HG03039 (cell line): Measurements from ENCODE around the gene LY6G6C.
A peak's percentile ranks its signal among the peaks of the same experiment; 100 is the strongest.
"Not testable (repeated sequence)": the region's sequence is repeated elsewhere in the genome, so short reads cannot be mapped to it uniquely, and the experiment has no call there.

Experiments used
- ATAC-seq: cut with Tn5 transposase; IDR thresholded peaks from one replicate; pipeline ENCODE4 v1.9.1; 2021; ENCODE audit warnings: mild to moderate bottlenecking, moderate library complexity; ENCODE audit not compliant: unreplicated experiment

The LY6G6C gene

GRCh38 chr6:31709157-31709556, 12.4 kb downstream of the LY6G6C start:
- ATAC-seq: not testable (repeated sequence)

- no peak for ATAC-seq
These were observed 13.3 kb downstream of the LY6G6C start for GRCh38 chr6:31708224-31708623.

GRCh38 chr6:31707701-31708100, 13.8 kb downstream of the LY6G6C start:
- ATAC-seq: no peak

- no peak for ATAC-seq
These were observed 14.9 kb downstream of the LY6G6C start, which contains the start of gene LY6G6F for GRCh38 chr6:31706599-31706998. LY6G6F (plus strand) TSS chr6:31706866; CDS start chr6:31706907, 41 bp downstream.

- ATAC-seq: no peak
These were observed 15.6 kb downstream of the LY6G6C start for GRCh38 chr6:31705931-31706330.

GRCh38 chr6:31702819-31703716, 18.5 kb downstream of the LY6G6C start, which contains the start of gene ABHD16A:
ABHD16A (minus strand) TSS chr6:31703324; CDS start chr6:31703281, 43 bp downstream.
- ATAC-seq: peak; percentile 86

- ATAC-seq: no peak
These were observed 19.1 kb downstream of the LY6G6C start for GRCh38 chr6:31702405-31702818.

GRCh38 chr6:31701666-31702404, 19.7 kb downstream of the LY6G6C start:
- no peak for ATAC-seq

- ATAC-seq: no peak
These were observed 20.7 kb downstream of the LY6G6C start for GRCh38 chr6:31700740-31701401.

GRCh38 chr6:31697555-31697954, 24.0 kb downstream of the LY6G6C start:
- no peak for ATAC-seq

GRCh38 chr6:31693535-31693934, 28.0 kb downstream of the LY6G6C start:
- ATAC-seq: no peak

- no peak for ATAC-seq
These were observed 28.7 kb downstream of the LY6G6C start for GRCh38 chr6:31692886-31693285.

- ATAC-seq: no peak
These were observed 29.2 kb downstream of the LY6G6C start for GRCh38 chr6:31692353-31692752.

GRCh38 chr6:31691564-31692108, 29.9 kb downstream of the LY6G6C start:
- no peak for ATAC-seq

- no peak for ATAC-seq
These were observed 30.5 kb downstream of the LY6G6C start for GRCh38 chr6:31691078-31691463.

GRCh38 chr6:31690231-31691077, 31.1 kb downstream of the LY6G6C start:
- no peak for ATAC-seq

GRCh38 chr6:31689249-31690110, 32.1 kb downstream of the LY6G6C start:
- no peak for ATAC-seq

GRCh38 chr6:31687860-31688693, 33.5 kb downstream of the LY6G6C start:
- ATAC-seq: no peak
